ENCODE results near the gene KANSL3. TPM values are rescaled to one million over a fixed set of nuclear protein-coding genes. Genes with fewer than 3 reads are reported as not detected.

The KANSL3 gene
- total and polyA plus RNA-seq, 2 donors (not counting 1 experiment from before 2014, with no cell fraction given), result 22.2 to 56.9 TPM

DNA sequence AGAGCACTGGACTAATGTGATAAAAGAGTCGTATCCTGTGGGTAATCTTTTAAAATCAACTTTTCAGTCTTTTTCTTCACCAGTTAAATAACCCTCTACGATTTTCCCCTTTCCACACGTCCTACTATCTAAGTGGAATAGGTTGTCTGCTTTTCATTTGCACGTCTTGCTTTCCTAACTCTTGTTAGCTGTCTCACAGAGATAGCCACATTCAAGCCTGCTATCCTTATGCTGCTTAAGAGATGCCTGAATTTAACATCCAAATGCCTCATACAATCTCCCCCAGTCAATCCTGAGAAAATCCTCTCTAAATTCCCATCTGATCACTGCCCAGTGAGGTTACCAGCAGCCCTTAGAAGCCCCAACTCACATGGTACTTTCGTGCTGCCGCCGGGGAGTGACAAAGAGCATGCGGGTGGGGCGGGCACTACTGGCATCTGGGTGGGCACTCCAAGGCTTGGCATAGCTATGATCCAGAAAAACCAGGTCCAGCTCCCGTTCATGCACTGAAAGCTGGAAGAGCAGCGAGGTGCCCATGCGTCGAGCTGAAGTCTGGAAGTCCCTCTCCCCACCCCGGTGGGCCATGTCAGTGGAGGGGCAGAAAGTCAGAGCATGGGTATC lies 1.5 kb downstream of the KANSL3 start:
- Histone ChIP-seq H3K79me2 (ENCODE audit: control insufficient read depth, insufficient read depth, low read length) (peaks cover 52% of the 10 kb centered on the region), H3K9ac (ENCODE audit: low read length) (peak overlapping the region; percentile 79), H3K4me1 (ENCODE audit: control insufficient read depth in 2 of 2, insufficient read depth in 2 of 2, low read length in 2 of 2) (peaks cover 20 to 24% of the 10 kb centered on the region in 2 donors), H3K4me2 (replicated peaks; ENCODE audit: low read depth, low read length, poor library complexity, severe bottlenecking) (peak overlapping the region; percentile 89), H3K9me3 (ENCODE audit: control extremely low read depth in 1 of 3, control insufficient read depth in 2 of 3, insufficient read depth in 1 of 3, low read length in 2 of 3) (no peaks in the 10 kb centered on the region), H3K27ac (ENCODE audit: low read length in 2 of 2) (no peak overlapping the region), H3K36me3 (replicated peaks in 1 of 2; ENCODE audit: control extremely low read depth in 1 of 2, control insufficient read depth in 1 of 2, extremely low read depth in 1 of 2, insufficient read depth in 2 of 2, low read length in 1 of 2) (peaks cover 6 to 17% of the 10 kb centered on the region in 2 experiments), H2AFZ (ENCODE audit: insufficient read depth, low read depth, low read length, poor library complexity, severe bottlenecking) (peak overlapping the region; percentile 93), H4K20me1 (ENCODE audit: control insufficient read depth, insufficient read depth, low read length, poor library complexity, severe bottlenecking) (peaks cover 20% of the 10 kb centered on the region), H3K4me3 (ENCODE audit: control extremely low read depth in 1 of 5, extremely low read depth in 1 of 5, insufficient read depth in 1 of 5, low read depth in 2 of 5, low read length in 4 of 5) (peak overlapping the region in 4 of 5 experiments; percentile 81 to 96 (median 88)), H3K27me3 (replicated peaks in 1 of 4; ENCODE audit: control extremely low read depth in 1 of 4, control insufficient read depth in 3 of 4, insufficient read depth in 4 of 4, low read length in 3 of 4) (no peaks in the 10 kb centered on the region)
- 95% methylated on average over 6 of the region's 14 CpGs for WGBS (ENCODE audit: insufficient coverage)
- H3K27me3 Mint-ChIP-seq, result peaks cover 4% of the 10 kb centered on the region
- H3K27ac Mint-ChIP-seq, result peak overlapping the region; percentile 17
- H3K4me1 Mint-ChIP-seq, result peaks cover 42% of the 10 kb centered on the region
- intact Hi-C loops (cut with micrococcal nuclease), result loop anchor here (5.0 to 10.0 kb wide), 2 partner anchors 166 to 312 kb away; partner anchors contain the start of gene ITPRIPL1
- no peaks in the 10 kb centered on the region for H3K9me3 Mint-ChIP-seq (ENCODE audit: insufficient read depth)
- ChIA-PET CTCF (interaction anchor here (2.3 to 3.2 kb wide), 3 partner anchors 124 to 221 kb away, joined by 8 to 15 read pairs (median 9); partner anchors contain the start of genes ANKRD39 and CNNM4), POLR2A (interaction anchor here (1.7 to 2.6 kb wide), 2 partner anchors 124 to 180 kb away, joined by 4 to 13 read pairs; partner anchors contain the start of genes CNNM3 and CNNM4)
- DNase-seq, result no peak
- TF ChIP-seq, protein P1, sequence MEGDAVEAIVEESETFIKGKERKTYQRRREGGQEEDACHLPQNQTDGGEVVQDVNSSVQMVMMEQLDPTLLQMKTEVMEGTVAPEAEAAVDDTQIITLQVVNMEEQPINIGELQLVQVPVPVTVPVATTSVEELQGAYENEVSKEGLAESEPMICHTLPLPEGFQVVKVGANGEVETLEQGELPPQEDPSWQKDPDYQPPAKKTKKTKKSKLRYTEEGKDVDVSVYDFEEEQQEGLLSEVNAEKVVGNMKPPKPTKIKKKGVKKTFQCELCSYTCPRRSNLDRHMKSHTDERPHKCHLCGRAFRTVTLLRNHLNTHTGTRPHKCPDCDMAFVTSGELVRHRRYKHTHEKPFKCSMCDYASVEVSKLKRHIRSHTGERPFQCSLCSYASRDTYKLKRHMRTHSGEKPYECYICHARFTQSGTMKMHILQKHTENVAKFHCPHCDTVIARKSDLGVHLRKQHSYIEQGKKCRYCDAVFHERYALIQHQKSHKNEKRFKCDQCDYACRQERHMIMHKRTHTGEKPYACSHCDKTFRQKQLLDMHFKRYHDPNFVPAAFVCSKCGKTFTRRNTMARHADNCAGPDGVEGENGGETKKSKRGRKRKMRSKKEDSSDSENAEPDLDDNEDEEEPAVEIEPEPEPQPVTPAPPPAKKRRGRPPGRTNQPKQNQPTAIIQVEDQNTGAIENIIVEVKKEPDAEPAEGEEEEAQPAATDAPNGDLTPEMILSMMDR (IDR thresholded peaks at IDR 0.05), result no peak
- no peak for TF ChIP-seq EZH2 (IDR thresholded peaks at IDR 0.05; ENCODE audit: borderline replicate concordance, insufficient read depth, low read depth, low read length, poor library complexity, severe bottlenecking)
- H3K4me3 Mint-ChIP-seq, result peak overlapping the region; percentile 98
- ATAC-seq (ENCODE audit: low read depth), result no peak

DNA sequence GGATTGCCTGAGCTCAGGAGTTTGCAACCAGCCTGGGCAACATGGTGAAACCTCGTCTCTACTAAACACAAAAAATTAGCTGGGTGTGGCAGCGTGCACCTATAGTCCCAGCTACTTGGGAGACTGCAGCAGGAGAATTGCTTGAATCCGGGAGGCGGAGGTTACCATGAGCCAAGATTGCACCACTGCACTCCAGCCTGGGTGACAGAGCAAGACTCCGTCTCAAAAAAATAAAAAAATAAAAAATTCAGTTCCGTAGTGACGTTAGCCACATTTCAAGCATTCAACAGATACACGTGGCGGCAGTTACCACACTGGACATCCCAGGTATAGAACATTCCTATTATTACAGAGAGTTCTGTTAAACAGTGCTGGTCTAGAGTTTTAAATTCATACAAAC lies 4.5 kb downstream of the KANSL3 start:
- Histone ChIP-seq H3K79me2 (ENCODE audit: control insufficient read depth, insufficient read depth, low read length) (peaks cover 56% of the 10 kb centered on the region), H4K20me1 (ENCODE audit: control insufficient read depth, insufficient read depth, low read length, poor library complexity, severe bottlenecking) (peaks cover 20% of the 10 kb centered on the region), H3K27me3 (replicated peaks in 1 of 4; ENCODE audit: control extremely low read depth in 1 of 4, control insufficient read depth in 3 of 4, insufficient read depth in 4 of 4, low read length in 3 of 4) (no peaks in the 10 kb centered on the region), H3K36me3 (replicated peaks in 1 of 2; ENCODE audit: control extremely low read depth in 1 of 2, control insufficient read depth in 1 of 2, extremely low read depth in 1 of 2, insufficient read depth in 2 of 2, low read length in 1 of 2) (peaks cover 26 to 41% of the 10 kb centered on the region in 2 experiments), H3K9ac (ENCODE audit: low read length) (no peak overlapping the region), H3K9me3 (ENCODE audit: control extremely low read depth in 1 of 3, control insufficient read depth in 2 of 3, insufficient read depth in 1 of 3, low read length in 2 of 3) (no peaks in the 10 kb centered on the region), H3K4me3 (ENCODE audit: control extremely low read depth in 1 of 5, extremely low read depth in 1 of 5, insufficient read depth in 1 of 5, low read depth in 2 of 5, low read length in 4 of 5) (no peak overlapping the region), H3K4me1 (ENCODE audit: control insufficient read depth in 2 of 2, insufficient read depth in 2 of 2, low read length in 2 of 2) (peaks cover 19 to 21% of the 10 kb centered on the region in 2 donors), H3K27ac (ENCODE audit: low read length in 2 of 2) (no peak overlapping the region), H3K4me2 (replicated peaks; ENCODE audit: low read depth, low read length, poor library complexity, severe bottlenecking) (no peak overlapping the region), H2AFZ (ENCODE audit: insufficient read depth, low read depth, low read length, poor library complexity, severe bottlenecking) (no peak overlapping the region)
- H3K27me3 Mint-ChIP-seq, result no peaks in the 10 kb centered on the region
- 98% methylated on average over 4 of the region's 9 CpGs for WGBS (ENCODE audit: insufficient coverage)
- H3K27ac Mint-ChIP-seq, result no peak overlapping the region
- ATAC-seq (ENCODE audit: low read depth) (no peak), DNase-seq (no peak)
- TF ChIP-seq, protein P1 (IDR thresholded peaks at IDR 0.05), result no peak
- TF ChIP-seq EZH2 (IDR thresholded peaks at IDR 0.05; ENCODE audit: borderline replicate concordance, insufficient read depth, low read depth, low read length, poor library complexity, severe bottlenecking), result no peak
- intact Hi-C loops (cut with micrococcal nuclease), result loop anchor here (10.0 kb wide), 1 partner anchor 309 kb away; the partner anchor contains the start of gene ITPRIPL1
- ChIA-PET POLR2A (no interaction called here), CTCF (no interaction called here)
- H3K9me3 Mint-ChIP-seq (ENCODE audit: insufficient read depth), result no peaks in the 10 kb centered on the region
- H3K4me1 Mint-ChIP-seq, result peaks cover 36% of the 10 kb centered on the region
- no peak overlapping the region for H3K4me3 Mint-ChIP-seq
